ENCODE data around the gene MKRN1.

- TF ChIP-seq EZH2phosphoT487 (IDR thresholded peaks at IDR 0.05; ENCODE audit: borderline replicate concordance) = no peak
- TF ChIP-seq CTCF (conservative IDR thresholded peaks at IDR 0.05; ENCODE audit: low read length) = no peak
Measured at GRCh38 chr7:140421521-140421920, 57.8 kb downstream of the MKRN1 start.
